Mesangial cell (primary cell): Measurements from ENCODE around the gene KNDC1. TPM values are rescaled to one million over a fixed set of nuclear protein-coding genes. Genes with fewer than 3 reads are reported as not detected.

Experiments used
- total RNA-seq: library from RNA; depleted of rRNA; stranded (reverse); fragments of >200 nt; gene quantifications from 2 replicates; pipeline ENCODE4 v1.2.3, GENCODE V29; 2015

The KNDC1 gene
- total RNA-seq, result 0.16 TPM in 1 of 2 replicates, not detected in the other

GRCh38 chr10:133159950-133160825 lies at the start of gene KNDC1:
TSS of gene KNDC1 (plus strand) at chr10:133160219. CDS start at chr10:133160468, 249 bp downstream.

GRCh38 chr10:133230044-133230361 lies 70.0 kb downstream of the KNDC1 start, which contains the start of gene UTF1:
TSS of gene UTF1 (plus strand) at chr10:133230217. CDS start at chr10:133230289, 72 bp downstream.

GRCh38 chr10:133237588-133238465 lies 77.8 kb downstream of the KNDC1 start, which contains the start of gene VENTX:
TSS of gene VENTX (plus strand) at chr10:133237855. CDS start at chr10:133237915, 60 bp downstream.

Other genes with a start within 250 kb of the KNDC1 start
- 1.8 and 2.3 TPM in 2 replicates for gene CFAP46, start 217.6 kb upstream of the KNDC1 start, total RNA-seq
- not detected in 2 replicates for gene ADGRA1, start 72.3 kb upstream of the KNDC1 start, total RNA-seq
- not detected in 2 replicates for gene UTF1, start 70.0 kb downstream of the KNDC1 start, total RNA-seq
- not detected in 2 replicates for gene VENTX, start 77.6 kb downstream of the KNDC1 start, total RNA-seq
- gene ADAM8, start 116.6 kb downstream of the KNDC1 start, total RNA-seq, result 0.81 and 1.9 TPM in 2 replicates
- 64.0 and 67.5 TPM in 2 replicates for gene TUBGCP2, start 148.7 kb downstream of the KNDC1 start, total RNA-seq
- gene ZNF511, start 148.7 kb downstream of the KNDC1 start, total RNA-seq, result 31.4 and 63.9 TPM in 2 replicates
- 1.9 TPM in 1 of 2 replicates, not detected in the other for gene CALY, start 176.7 kb downstream of the KNDC1 start, total RNA-seq
- not detected in 2 replicates for gene PRAP1, start 187.2 kb downstream of the KNDC1 start, total RNA-seq
- gene FUOM, start 197.8 kb downstream of the KNDC1 start, total RNA-seq, result 34.9 and 46.0 TPM in 2 replicates
- gene ECHS1, start 213.1 kb downstream of the KNDC1 start, total RNA-seq, result 85.7 and 93.0 TPM in 2 replicates
- 6.7 and 9.0 TPM in 2 replicates for gene PAOX, start 219.0 kb downstream of the KNDC1 start, total RNA-seq
- 38.7 and 50.0 TPM in 2 replicates for gene MTG1, start 233.9 kb downstream of the KNDC1 start, total RNA-seq